A673 (cell line): ENCODE data around the gene ASTN2. TPM values are rescaled to one million over a fixed set of nuclear protein-coding genes. Genes with fewer than 3 reads are reported as not detected.

Source experiments
- BruUV-seq: library from RNA; stranded (reverse); fragments of 400-500 nt; replicated peaks from 2 replicates; lab custom pipeline; 2021; lab: Mats Ljungman, UMichigan
- CTCF ChIA-PET: fragments of 300-600 bp; sonication (Branson Sonifier 250); formaldehyde crosslinking; loops from one replicate; lab custom pipeline; 2022; ENCODE audit warnings: antibody characterized with exemption; lab: Charles Lee
- POLR2A ChIA-PET: fragments of 300-600 bp; sonication (Branson Sonifier 250); formaldehyde crosslinking; loops from one replicate; lab custom pipeline; 2022; ENCODE audit warnings: antibody characterized with exemption; ENCODE audit not compliant: low non-redundant PET; lab: Charles Lee
- DNase-seq: peaks from one replicate; pipeline ENCODE4 v3.0.0-alpha.2; 2015; ENCODE audit warnings: low spot score
- H3K27ac ChIP-seq: fragments of 200-600 bp; sonication (generic); 2 replicates; pipeline ENCODE4 v1.5.1; 2016; ENCODE audit warnings: mixed run types, low read depth, mild to moderate bottlenecking, mixed read lengths, antibody characterized with exemption, low read length; ENCODE audit not compliant: poor library complexity, severe bottlenecking
- H3K27me3 ChIP-seq: fragments of 200-600 bp; sonication (generic); replicated peaks from 2 replicates; pipeline ENCODE4 v1.6.1; 2017; ENCODE audit warnings: mixed run types, low read depth, mild to moderate bottlenecking, mixed read lengths, antibody characterized with exemption, low read length; ENCODE audit not compliant: insufficient read depth, poor library complexity
- H3K36me3 ChIP-seq: fragments of 200-600 bp; sonication (generic); 2 replicates; pipeline ENCODE4 v1.6.1; 2016; ENCODE audit warnings: mixed run types, mild to moderate bottlenecking, mixed read lengths, antibody characterized with exemption, low read length; ENCODE audit not compliant: insufficient read depth, poor library complexity, severe bottlenecking
- H3K4me1 ChIP-seq: fragments of 200-600 bp; sonication (generic); 2 replicates; pipeline ENCODE4 v1.6.1; 2017; ENCODE audit warnings: mixed run types, mild to moderate bottlenecking, mixed read lengths, antibody characterized with exemption, low read length; ENCODE audit not compliant: insufficient read depth, poor library complexity, severe bottlenecking
- H3K4me3 ChIP-seq: fragments of 200-600 bp; sonication (generic); 2 replicates; pipeline ENCODE4 v1.5.1; 2016; ENCODE audit warnings: low read depth, mixed run types, mild to moderate bottlenecking, mixed read lengths, low read length; ENCODE audit not compliant: poor library complexity, severe bottlenecking
- H3K9me3 ChIP-seq: fragments of 200-600 bp; sonication (generic); 2 replicates; pipeline ENCODE4 v1.6.1; 2016; ENCODE audit warnings: mixed run types, low read depth, mild to moderate bottlenecking, mixed read lengths, antibody characterized with exemption, low read length; ENCODE audit not compliant: poor library complexity, severe bottlenecking
- EZH2 ChIP-seq: fragments of 200-600 bp; sonication (generic); IDR thresholded peaks from 2 replicates; pipeline ENCODE4 v1.6.1; 2017; ENCODE audit warnings: borderline replicate concordance, low read depth, mild to moderate bottlenecking, mixed read lengths, antibody characterized with exemption, low read length; ENCODE audit not compliant: poor library complexity, severe bottlenecking
- intact Hi-C: fragments of 100-400 bp; cut with micrococcal nuclease; formaldehyde crosslinking; loops from one replicate; pipeline ENCODE4 v1.10.0; 2022; ENCODE audit not compliant: unreplicated experiment
- total RNA-seq: library from RNA; stranded (reverse); gene quantifications from 2 replicates; pipeline ENCODE4 v1.2.3, GENCODE V29; 2021
- TF ChIP-seq, protein P1 (sequence below): fragments of 300-800, 200-600 bp; sonication (generic); conservative IDR thresholded peaks from 2 replicates; pipeline ENCODE4 v1.5.1; 2017; ENCODE audit warnings: low read depth, mild to moderate bottlenecking, antibody characterized with exemption, low read length, moderate library complexity, mixed read lengths

The ASTN2 gene
- total RNA-seq, 1 experiment from 2014 or later = 3.4 TPM

DNA sequence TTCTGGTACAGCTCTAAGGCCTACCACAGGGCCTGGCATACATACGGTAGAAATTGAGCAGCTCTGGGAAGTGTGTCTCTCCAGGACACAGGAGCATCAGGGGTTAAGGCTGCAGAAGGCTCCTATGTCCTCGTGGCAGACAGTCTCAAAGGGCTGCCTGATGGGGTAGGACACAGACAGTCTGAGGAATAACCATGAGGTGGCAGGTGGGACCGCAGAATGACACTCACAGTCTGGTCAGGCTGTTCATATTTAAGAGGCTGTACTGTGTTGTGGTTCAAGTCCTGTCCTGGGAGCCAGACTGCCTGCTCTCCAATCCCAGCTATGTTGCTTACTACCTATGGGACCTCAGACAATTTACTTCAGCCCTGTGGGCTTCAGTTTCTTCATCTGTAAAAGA, 510.7 kb downstream of the ASTN2 start:
- Histone ChIP-seq H3K9me3 (no peaks in the 10 kb centered on the region), H3K27me3 (peaks cover 23% of the 10 kb centered on the region), H3K36me3 (no peaks in the 10 kb centered on the region), H3K4me3 (no peak overlapping the region), H3K27ac (no peak overlapping the region), H3K4me1 (no peaks in the 10 kb centered on the region)
- TF ChIP-seq, protein P1, sequence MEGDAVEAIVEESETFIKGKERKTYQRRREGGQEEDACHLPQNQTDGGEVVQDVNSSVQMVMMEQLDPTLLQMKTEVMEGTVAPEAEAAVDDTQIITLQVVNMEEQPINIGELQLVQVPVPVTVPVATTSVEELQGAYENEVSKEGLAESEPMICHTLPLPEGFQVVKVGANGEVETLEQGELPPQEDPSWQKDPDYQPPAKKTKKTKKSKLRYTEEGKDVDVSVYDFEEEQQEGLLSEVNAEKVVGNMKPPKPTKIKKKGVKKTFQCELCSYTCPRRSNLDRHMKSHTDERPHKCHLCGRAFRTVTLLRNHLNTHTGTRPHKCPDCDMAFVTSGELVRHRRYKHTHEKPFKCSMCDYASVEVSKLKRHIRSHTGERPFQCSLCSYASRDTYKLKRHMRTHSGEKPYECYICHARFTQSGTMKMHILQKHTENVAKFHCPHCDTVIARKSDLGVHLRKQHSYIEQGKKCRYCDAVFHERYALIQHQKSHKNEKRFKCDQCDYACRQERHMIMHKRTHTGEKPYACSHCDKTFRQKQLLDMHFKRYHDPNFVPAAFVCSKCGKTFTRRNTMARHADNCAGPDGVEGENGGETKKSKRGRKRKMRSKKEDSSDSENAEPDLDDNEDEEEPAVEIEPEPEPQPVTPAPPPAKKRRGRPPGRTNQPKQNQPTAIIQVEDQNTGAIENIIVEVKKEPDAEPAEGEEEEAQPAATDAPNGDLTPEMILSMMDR = no peak
- no peak for TF ChIP-seq EZH2
- intact Hi-C loops = no loop called here
- BruUV-seq = no TSS peak
- POLR2A ChIA-PET = no interaction called here
- DNase-seq = no peak
- CTCF ChIA-PET = no interaction called here

DNA sequence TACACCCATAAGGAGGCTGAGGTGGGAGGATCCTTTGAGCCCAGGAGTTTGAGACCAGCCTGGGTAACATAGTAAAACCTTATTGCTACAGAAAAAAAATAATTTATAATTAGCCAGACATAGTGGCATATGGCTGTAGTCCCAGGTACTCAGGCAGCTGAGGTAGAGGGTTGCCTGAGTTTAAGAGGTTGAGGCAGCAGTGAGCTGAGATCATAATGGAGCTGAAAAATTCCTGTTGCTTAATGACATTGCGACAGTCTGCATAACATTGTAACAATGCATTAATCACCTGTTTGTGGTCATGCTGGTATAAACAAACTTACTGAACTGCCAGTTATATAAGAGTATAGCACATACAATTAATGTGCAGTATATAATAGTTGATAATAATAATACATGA, 513.6 kb downstream of the ASTN2 start:
- Histone ChIP-seq H3K4me1 (no peaks in the 10 kb centered on the region), H3K36me3 (no peaks in the 10 kb centered on the region), H3K9me3 (no peaks in the 10 kb centered on the region), H3K27me3 (peaks cover 7% of the 10 kb centered on the region), H3K27ac (no peak overlapping the region), H3K4me3 (no peak overlapping the region)
- no peak for DNase-seq
- ChIA-PET CTCF (no interaction called here), POLR2A (no interaction called here)
- no TSS peak for BruUV-seq
- intact Hi-C loops = no loop called here
- TF ChIP-seq, protein P1 = no peak
- no peak for TF ChIP-seq EZH2

- no peak for DNase-seq
- Histone ChIP-seq H3K4me1 (no peaks in the 10 kb centered on the region), H3K36me3 (no peaks in the 10 kb centered on the region), H3K27ac (no peak overlapping the region), H3K9me3 (no peaks in the 10 kb centered on the region), H3K4me3 (no peak overlapping the region), H3K27me3 (peaks cover 7% of the 10 kb centered on the region)
- POLR2A ChIA-PET = no interaction called here
- TF ChIP-seq EZH2 = no peak
- TF ChIP-seq, protein P1 = no peak
- CTCF ChIA-PET = no interaction called here
- intact Hi-C loops = no loop called here
- BruUV-seq = no TSS peak
Observed at GRCh38 chr9:116900543-116900942, 514.3 kb downstream of the ASTN2 start.
